Adipose tissue (tissue), 3 donors: ENCODE data around the gene ZBTB6. TPM values are rescaled to one million over a fixed set of nuclear protein-coding genes. Genes with fewer than 3 reads are reported as not detected.

ENCODE experiments used
- H3K27ac ChIP-seq: one replicate; pipeline ENCODE4 v1.5.1; 2013; ENCODE audit warnings: low read depth, low read length
- WGBS, 3 donors: extraction: QIAGEN DNeasy Blood & Tissue Kit; methylation state at CpG; one replicate each; pipeline ENCODE4 v1.1.7; 2013; 5-methylcytosine and 5-hydroxymethylcytosine counted together
- polyA plus RNA-seq, 3 donors: library from polyadenylated mRNA; stranded (reverse); fragments of 200-250 nt; gene quantifications; one replicate each; pipeline ENCODE4 v1.2.3, GENCODE V29; 2013
- donor health status: healthy with polysubstance abuse.
- donor health status: Bipolar disorder and iron deficiency.
- donor health status: healthy.

Gene ZBTB6, protein sequence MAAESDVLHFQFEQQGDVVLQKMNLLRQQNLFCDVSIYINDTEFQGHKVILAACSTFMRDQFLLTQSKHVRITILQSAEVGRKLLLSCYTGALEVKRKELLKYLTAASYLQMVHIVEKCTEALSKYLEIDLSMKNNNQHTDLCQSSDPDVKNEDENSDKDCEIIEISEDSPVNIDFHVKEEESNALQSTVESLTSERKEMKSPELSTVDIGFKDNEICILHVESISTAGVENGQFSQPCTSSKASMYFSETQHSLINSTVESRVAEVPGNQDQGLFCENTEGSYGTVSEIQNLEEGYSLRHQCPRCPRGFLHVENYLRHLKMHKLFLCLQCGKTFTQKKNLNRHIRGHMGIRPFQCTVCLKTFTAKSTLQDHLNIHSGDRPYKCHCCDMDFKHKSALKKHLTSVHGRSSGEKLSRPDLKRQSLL
- polyA plus RNA-seq, result 1 to 10 TPM; 1.9 to 3.3 (median 2.3) TPM

DNA sequence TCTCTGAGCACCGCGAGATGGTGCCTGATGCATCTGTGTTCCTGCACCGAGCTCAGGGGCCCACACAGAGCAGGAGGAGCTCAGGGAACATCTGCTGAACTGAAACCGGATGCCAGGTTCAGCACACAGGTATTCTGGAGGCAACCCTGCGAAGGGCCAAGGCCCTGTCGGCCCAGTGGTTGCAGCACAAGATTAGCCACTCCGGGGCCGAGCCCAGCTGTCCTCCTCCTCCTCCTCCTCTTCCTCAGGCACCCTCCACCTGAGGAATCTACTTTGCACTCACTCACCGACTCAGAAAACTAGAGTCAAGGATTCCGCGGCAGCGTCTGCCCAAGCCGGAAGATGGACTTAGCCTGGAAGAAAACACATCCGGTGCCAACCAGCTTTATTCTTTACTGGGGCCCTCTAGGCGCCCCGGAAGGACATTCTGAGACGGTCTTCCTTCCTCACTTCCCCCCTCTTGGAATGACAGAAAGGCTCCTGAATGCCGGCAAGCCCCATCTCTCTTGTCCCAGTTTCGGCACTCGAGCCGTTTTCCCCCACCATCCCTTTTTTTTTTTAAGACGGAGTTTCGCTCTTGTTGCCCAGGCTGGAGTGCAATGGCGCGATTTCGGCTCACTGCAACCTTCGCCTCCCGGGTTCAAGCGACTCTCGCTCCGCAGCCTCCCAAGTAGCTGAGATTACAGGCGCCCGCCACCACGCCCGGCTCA lies at the start of gene ZBTB6:
TSS of gene ZBTB6 (minus strand) at position 360 of the 710 bp plus-strand sequence. CDS start 1,251 bp downstream, outside the sequence.
- 0 to 1% (median 1%) methylated on average over 35 of the region's 35 CpGs for WGBS, 3 donors
- H3K27ac ChIP-seq, result no peak within 1 kb of the TSS

DNA sequence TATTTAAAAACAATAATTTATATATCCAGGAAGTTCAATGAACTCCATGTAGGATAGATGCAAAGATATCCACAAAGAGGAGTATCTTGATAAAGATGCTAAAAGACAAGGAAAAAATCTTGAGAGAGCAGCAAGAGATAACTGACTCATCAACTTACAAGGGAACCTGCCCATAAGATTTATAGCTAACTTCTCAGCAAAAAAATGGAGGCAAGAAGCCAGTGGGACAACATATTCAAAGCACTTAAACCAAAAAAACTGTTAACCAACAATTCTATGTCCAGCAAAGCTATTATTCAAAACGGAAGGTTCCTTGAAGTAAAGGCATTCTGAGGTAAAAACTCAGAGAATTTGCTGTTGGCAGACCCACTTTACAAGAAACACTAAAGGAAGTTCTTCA lies 48.0 kb upstream of the ZBTB6 start:
- 85 to 94% (median 88%) methylated on average over 1 of the region's 1 CpG for WGBS, 3 donors
- no peak overlapping the region for H3K27ac ChIP-seq

DNA sequence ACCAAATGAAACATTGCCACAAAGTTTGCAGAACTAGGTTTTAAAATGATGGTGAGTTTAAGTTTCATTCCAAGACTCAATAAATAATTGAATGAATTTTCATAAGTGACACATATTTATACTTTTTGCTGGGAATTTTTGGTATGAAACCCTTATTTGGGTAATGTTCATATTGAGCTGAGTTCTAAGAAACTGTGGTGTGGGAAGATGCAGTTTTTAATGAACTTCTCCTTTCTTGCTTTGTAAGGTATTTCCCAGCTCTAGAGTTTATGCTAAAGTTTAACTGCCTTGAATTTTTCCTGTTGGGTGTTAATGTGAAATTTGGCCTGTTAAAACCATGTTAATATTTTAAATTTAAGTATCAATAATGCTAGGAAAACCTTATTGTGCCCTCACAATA lies 42.8 kb upstream of the ZBTB6 start:
- no peak overlapping the region for H3K27ac ChIP-seq

DNA sequence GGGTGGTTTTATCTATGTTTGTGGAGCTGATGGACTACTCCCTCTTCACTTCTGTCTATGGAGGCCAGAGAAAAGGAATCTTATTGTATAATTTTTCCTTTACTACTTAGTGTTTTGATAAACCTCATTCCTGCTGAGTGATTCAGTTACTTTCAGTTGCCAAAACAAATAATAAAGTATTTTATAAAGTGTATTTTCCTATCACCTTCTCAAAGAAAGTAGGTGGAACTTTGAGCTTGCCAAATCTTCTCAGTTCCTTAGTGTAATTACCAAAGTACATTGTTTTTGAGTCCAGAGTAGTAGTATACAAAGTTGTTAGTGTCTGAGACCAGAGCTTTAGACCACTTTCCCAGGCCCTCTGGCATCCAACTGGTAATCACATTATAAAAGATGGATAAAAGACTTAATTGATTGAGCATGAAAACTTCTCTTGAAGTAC lies 41.1 kb upstream of the ZBTB6 start:
- no peak overlapping the region for H3K27ac ChIP-seq

DNA sequence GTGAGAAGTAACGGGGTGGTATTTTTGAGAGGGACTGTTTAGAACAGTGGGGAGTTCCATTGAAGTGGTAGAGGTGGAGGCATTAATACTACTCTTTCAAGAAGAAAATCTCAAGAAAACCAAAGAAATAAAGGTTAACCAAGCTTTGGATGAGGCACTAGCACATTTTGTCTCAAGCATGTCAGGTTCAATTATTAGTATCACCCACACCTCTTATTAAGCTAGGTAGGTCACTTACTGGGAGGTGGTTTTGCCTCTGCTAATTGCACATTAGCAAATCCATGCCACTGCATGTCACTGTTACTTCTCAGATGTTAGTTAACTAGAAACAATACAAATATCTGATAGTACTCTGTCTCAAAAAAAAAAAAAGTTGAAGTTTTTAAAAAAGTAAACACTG lies 37.9 kb upstream of the ZBTB6 start:
- WGBS, 3 donors, result 91 to 94% (median 94%) methylated on average over 1 of the region's 1 CpG
- H3K27ac ChIP-seq, result no peak overlapping the region

DNA sequence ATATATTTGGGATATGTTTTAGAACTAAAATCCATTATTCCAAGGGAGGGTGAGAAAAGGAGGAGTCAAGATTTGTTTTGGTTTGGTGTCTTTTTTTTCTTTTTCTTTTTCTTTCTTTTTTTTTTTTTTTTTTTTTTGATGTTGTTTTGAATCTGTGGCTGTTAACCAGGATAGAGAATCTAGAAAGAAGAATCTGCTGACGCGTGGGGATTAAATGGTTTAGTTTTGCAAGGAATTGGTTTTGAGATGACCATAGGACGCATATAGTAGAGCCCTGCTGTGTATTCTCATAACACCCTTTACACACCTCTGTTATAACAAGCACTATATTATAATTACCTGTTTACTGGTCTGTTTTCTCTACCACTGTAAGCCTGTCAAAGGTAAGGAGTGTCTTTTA lies 37.1 kb upstream of the ZBTB6 start:
- WGBS, 3 donors, result 83 to 94% (median 92%) methylated on average over 3 of the region's 3 CpGs

DNA sequence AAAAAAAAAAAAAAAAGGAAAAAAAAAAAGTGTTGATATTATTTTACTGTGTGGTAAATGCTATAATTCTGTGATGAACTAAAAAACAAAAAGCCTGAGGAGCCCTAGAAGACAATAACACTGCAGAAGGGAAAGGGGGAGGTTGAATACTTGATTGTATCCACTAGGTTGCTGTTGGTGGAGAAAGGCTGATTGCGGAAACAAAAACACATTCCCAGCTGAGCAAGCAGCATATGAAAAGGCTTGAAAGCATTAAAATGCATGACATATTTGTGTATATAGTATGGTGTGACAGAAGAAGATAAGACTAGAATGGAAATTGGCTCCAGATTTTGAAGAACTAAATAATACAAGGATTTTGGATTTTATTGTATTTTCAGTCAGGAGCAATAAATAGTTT lies 36.6 kb upstream of the ZBTB6 start:
- 52 to 97% (median 94%) methylated on average over 1 of the region's 1 CpG for WGBS, 3 donors
- no peak overlapping the region for H3K27ac ChIP-seq

More for the DNA sequence above, 37.1 kb upstream of the ZBTB6 start:
- H3K27ac ChIP-seq, result no peak overlapping the region

DNA sequence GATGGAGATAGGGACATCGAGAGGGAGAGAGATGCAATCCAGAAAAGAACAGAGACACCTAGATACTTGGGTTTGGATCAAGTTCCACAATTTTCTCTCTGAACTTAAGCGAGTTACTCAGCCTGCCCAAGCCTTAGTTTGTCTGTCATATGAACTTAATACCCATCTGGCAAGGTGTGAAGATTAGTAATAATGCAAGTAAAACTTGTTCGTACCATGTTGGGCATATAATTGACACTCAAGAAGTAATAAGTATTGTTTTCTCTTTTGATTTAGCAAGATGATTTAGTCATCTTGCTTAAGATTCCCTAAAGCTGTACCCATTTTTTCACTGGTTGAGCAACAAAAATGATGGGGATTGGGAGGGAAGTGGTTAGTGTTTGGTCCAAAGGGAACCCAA lies 35.2 kb upstream of the ZBTB6 start:
- 86 to 91% (median 89%) methylated on average over 3 of the region's 3 CpGs for WGBS, 3 donors
- H3K27ac ChIP-seq, result no peak overlapping the region

DNA sequence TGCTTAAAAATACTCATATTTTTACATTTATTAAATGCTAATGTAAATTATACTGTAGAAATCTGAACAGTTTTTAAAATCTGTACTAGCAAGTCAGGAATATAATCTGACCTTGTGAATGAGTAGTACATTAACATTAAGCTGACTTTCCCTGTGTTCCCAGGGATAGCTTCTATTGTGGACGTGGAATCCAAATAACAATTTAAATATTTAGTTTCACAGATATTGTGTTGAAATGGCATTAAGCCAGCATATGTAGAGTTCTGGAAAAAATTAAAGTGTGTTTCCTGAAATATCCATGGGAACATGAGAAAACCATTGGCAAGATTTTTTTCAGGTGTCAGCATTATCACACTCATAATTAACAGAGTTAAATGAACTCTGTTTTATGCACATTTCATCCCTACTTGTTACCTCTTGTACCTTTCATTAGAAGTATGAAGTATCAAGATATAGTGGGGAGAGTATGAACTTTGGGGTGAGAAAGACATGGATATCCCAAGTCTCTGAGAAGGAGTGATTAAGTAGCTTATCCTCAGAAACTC lies 33.4 kb upstream of the ZBTB6 start:
- WGBS, 3 donors, result 22 to 83% (median 70%) methylated on average over 1 of the region's 1 CpG
- H3K27ac ChIP-seq, result no peak overlapping the region

DNA sequence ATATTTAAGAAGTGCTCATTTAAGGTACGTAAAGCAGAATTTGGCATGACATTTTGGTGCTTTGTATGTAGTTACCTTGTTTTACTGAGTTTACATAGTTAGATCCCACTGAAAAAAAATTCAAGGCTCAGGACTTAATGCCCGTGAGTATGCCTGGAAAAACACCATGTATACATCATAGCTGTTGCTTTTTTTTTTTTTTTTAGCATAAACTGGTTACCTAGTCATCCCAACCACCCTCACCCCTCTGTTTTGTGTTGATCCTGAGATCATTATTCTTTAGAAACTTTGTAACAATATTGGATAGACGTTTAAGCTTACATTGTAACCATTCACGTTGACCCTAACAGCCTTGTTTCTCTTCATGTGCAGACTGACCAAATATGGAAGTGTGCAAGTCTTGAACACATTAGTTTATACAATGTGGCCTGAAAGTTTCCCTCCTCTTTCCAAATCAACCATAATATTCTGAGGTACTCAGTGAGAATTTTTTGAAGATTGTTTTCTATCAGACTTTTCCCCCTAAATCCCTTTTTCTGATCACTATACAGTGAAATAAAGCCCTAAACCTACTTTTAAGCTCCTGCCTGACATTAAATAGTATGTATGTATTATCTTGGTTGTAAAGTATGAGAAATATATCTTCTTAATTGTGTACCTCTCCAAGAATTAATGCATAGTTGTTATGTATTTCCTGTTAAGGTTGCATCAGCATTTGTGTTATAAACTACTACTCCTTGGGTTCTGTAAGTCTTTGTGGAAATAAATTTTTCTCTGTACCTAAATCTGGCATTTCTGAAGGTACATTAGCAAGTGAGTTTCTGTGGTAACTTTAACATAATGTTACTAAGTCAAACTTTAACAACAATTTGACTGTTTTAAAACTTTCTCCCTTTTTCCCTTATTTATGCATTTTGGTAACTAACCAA lies 32.1 kb upstream of the ZBTB6 start:
- 69 to 81% (median 69%) methylated on average over 4 of the region's 4 CpGs for WGBS, 3 donors
- no peak overlapping the region for H3K27ac ChIP-seq

DNA sequence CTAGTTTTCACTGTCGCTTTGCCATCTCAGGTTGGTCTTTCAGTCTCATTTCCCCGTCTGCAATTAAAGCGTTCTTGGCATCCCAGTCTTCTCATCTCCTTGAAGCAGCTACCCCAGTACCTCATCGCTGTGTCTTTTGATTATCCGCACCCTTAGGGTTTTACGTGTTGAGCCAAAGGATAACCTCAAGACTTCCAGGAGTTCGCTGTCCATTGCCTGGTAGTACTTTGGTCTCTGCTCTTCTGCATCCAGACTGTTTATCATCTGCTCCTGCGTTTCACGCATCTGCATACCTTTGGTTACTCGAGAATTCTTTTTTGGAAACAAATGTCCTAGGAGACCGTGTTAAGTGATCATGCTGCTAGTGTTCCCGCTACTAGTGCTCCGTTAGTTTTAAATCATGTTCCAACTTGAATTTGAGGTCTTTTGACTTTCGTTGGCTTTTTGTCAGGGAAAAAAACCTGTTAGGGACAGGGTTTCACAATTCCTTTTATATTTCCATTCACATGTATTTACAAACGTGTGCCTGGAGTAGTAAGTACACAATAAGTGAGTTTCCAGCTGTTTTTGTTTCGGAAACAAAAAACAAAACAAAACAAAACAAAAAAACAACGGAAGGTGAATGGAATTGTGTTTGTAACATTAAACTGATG lies 28.6 kb upstream of the ZBTB6 start:
- H3K27ac ChIP-seq, result no peak overlapping the region
- 5 to 12% (median 10%) methylated on average over 17 of the region's 17 CpGs for WGBS, 3 donors

DNA sequence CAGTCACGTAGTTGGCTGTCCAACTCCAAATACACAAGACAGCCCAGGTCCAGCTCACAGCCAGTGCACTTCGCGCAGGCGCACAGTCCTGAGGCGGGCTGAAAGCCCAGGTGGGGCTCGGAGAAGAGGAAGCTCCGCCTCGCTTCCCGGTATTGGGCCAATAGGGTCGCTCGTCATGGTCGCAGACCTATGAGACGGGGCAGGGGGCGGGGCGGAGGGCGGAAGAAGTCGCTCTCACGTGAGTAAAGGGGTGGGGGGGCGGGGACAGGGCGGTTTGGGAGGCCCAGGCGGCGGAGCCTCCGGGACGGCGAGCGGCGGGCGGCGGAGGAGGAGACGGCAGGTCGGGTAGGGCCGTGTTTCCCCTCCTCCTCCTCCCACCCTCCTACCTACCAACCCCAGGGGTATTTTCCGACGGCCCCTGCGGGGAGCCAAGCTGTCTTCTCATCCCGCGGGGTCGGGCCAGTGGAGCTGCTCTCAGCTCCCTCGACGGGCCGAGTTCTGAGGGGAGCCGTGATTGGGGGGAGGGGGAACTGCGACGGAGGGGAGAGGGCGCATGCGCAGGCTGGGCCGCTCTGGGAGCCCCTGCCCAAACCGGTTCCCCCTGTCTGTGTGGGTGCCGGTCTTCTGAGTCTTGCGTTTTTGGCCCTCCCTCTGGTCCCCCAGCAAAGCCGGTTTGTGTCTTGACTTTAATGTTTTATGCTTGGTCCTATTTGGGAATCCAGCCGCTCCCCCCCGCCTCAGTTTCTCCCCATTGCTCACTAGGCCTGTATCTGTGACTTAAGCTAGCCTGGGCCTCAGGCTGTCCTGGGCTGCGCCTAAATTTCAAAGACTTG lies 27.8 kb upstream of the ZBTB6 start, which contains the start of gene RABGAP1:
TSS of gene RABGAP1 (plus strand) at position 272 of the 833 bp plus-strand sequence. CDS start 16,040 bp downstream, outside the sequence.
- no peak within 1 kb of the TSS for H3K27ac ChIP-seq
- WGBS, 3 donors, result 0 to 1% (median 0%) methylated on average over 31 to 53 of the region's 54 CpGs

DNA sequence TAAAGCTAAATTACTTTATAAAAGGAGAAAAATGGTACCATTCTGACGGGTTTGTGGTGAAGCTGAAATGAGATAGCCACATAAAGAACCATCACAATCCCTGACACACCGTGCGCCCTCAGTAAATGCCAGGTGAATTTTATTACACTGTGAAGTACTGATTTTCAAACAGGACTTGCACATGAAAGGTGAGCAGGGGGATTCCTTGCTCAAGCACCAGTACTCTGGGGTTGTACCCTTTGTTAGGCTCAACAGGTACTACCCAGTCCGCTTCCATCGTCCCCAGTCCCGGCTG lies 27.3 kb upstream of the ZBTB6 start:
- 30 to 34% (median 31%) methylated on average over 6 of the region's 6 CpGs for WGBS, 3 donors

DNA sequence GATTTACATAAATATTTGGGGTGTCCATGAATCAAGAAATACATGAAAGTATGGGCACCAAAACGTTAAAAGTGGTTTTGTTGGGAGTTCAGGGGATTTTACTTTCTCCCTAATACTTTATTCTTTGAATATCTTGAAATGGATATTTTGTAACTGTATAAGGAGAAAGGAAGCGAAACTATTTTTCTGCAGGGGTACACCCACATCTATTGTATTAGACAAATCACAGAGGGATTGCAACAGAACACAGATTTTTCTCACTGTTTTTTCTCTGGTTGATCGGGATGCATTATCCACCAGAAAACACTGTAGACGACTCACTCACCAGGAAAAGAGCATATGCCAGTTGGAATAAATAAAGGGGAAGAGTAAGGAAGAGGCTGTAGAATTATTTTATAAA lies 26.5 kb upstream of the ZBTB6 start:
- WGBS, 3 donors, result 85 to 89% (median 88%) methylated on average over 4 of the region's 4 CpGs
- no peak overlapping the region for H3K27ac ChIP-seq

More for the DNA sequence above, 27.3 kb upstream of the ZBTB6 start:
- no peak overlapping the region for H3K27ac ChIP-seq

DNA sequence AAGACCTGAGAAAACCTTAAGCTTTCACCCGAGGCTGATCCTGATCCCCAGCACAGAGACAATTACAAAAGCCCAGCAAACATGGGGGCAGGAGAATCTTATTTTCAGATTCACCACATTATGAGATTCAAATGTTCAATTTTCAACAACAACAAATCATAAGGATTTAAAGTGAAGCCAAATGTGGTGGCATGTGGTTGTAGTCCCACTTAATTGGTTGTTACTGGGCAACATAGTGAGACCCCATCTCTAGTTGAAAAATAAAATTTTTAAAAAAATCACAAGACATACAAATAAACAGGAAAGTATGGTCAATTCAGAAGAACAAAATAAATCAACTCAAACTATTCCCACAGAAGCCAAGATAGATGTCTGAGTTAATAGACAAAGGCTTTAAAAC lies 23.8 kb upstream of the ZBTB6 start:
- no peak overlapping the region for H3K27ac ChIP-seq
- 50 to 80% (median 75%) methylated on average over 1 of the region's 1 CpG for WGBS, 3 donors

DNA sequence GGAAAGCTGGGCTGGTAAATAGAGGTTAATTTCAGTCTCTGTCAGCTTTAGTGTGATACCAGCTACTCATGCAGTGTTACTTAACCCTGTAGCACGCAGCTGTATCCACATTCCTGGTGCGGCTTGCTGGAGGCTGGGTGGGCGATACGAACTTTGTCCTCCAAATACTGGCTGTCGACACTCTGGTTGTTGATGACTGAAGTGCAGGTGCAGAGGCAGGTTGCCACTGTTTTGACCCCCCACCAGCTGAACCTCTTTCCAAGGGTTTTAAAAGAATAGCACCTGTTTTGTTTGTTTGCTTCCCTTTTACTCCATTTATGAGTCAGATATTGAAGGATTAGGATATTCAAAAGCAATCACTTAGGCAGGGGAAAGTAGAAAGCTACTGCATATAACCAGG lies 23.3 kb upstream of the ZBTB6 start:
- 86 to 98% (median 96%) methylated on average over 5 of the region's 5 CpGs for WGBS, 3 donors
- H3K27ac ChIP-seq, result no peak overlapping the region
